Uterus (tissue), 2 donors: ENCODE results near the gene COL9A3.

Experiments
- POLR2A ChIP-seq, 2 donors: fragments of 450-650 bp; IDR thresholded peaks; one replicate each; pipeline ENCODE4 v1.6.1; 2016; ENCODE audit warnings: antibody characterized with exemption in 2 of 2, mild to moderate bottlenecking in 1 of 2, moderate library complexity in 1 of 2
- TF ChIP-seq, protein P1 (sequence below), 4 experiments: fragments of 200-600 bp in 2 of 4; fragments of 450-650 bp in 2 of 4; sonication (generic) in 2 of 4; IDR thresholded peaks; one replicate each; pipeline ENCODE4 v1.5.1; 2016 to 2019; ENCODE audit warnings: antibody characterized with exemption in 4 of 4, mild to moderate bottlenecking in 2 of 4, moderate library complexity in 1 of 4

DNA sequence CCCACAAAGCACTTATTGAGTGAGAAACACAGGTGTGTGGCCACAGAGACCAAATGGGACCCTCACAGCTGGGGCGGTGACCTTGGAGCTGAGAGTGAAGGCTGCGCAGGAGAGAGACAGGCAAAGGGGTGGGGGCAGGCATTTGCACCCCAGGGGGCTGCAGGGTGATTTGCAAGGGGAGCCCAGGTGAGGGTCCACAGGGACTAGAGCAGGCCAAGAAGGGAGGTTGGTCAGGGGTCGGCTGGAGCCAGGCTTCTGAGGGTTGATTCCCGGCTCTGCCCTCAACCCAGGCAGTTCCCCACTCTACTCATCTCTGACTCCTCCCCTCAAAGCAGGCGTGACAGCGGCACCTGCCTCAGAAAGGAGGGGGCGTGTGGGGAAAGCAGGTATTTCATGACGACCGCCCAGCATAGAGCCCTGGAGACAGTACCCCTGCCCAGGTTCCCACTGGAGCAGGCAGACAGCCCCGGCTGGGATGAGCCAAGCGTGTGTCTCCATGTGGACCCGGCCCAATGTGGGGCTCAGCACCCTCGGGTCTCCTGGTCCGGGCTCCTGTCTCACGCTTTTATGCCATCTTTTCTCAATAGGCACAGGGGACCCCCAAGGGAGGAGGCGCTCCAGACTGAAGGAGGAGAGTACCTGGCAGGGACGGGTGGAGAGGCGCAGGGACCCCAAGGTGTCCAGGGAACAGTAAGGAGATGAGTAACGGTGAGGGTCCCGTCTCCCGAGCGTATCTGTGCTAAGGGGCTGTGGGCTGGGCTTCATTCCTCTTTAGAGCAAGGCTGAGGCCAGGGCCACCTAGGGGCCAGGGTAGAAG lies 23.7 kb upstream of the COL9A3 start:
- TF ChIP-seq, protein P1, sequence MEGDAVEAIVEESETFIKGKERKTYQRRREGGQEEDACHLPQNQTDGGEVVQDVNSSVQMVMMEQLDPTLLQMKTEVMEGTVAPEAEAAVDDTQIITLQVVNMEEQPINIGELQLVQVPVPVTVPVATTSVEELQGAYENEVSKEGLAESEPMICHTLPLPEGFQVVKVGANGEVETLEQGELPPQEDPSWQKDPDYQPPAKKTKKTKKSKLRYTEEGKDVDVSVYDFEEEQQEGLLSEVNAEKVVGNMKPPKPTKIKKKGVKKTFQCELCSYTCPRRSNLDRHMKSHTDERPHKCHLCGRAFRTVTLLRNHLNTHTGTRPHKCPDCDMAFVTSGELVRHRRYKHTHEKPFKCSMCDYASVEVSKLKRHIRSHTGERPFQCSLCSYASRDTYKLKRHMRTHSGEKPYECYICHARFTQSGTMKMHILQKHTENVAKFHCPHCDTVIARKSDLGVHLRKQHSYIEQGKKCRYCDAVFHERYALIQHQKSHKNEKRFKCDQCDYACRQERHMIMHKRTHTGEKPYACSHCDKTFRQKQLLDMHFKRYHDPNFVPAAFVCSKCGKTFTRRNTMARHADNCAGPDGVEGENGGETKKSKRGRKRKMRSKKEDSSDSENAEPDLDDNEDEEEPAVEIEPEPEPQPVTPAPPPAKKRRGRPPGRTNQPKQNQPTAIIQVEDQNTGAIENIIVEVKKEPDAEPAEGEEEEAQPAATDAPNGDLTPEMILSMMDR (IDR thresholded peaks at IDR 0.05), result no peak
- TF ChIP-seq POLR2A (IDR thresholded peaks at IDR 0.05), result no peak
